Neural cell (in vitro differentiated cells): Measurements from ENCODE around the gene ANTXR1. TPM values are rescaled to one million over a fixed set of nuclear protein-coding genes. Genes with fewer than 3 reads are reported as not detected.

Experiments used
- H2AFZ ChIP-seq: fragments of 200-600, 300-800 bp; sonication (generic), shearing (Covaris generic); 2 replicates; pipeline ENCODE4 v1.6.0; 2014; ENCODE audit warnings: low read depth, mild to moderate bottlenecking, antibody characterized with exemption, low read length, moderate library complexity
- H3F3A ChIP-seq: fragments of 200-600 bp; shearing (Covaris generic); 2 replicates; pipeline ENCODE4 v1.6.1; 2016; ENCODE audit warnings: mild to moderate bottlenecking, moderate library complexity, mixed read lengths, antibody characterized with exemption, low read length; ENCODE audit not compliant: insufficient read depth, poor library complexity, severe bottlenecking
- H3K27ac ChIP-seq: fragments of 200-600, 300-800 bp; sonication (generic), shearing (Covaris generic); 2 replicates; pipeline ENCODE4 v1.5.1; 2014; ENCODE audit warnings: mild to moderate bottlenecking, low read length, moderate library complexity
- H3K27me3 ChIP-seq: fragments of 300-800, 200-600 bp; sonication (generic), shearing (Covaris generic); 2 replicates; pipeline ENCODE4 v1.6.0; 2014; ENCODE audit warnings: mild to moderate bottlenecking, low read depth, low read length, moderate library complexity; ENCODE audit not compliant: insufficient read depth
- H3K36me3 ChIP-seq: fragments of 300-800, 200-600 bp; sonication (generic), shearing (Covaris generic); 2 replicates; pipeline ENCODE4 v1.5.1; 2014; ENCODE audit warnings: mild to moderate bottlenecking, antibody characterized with exemption, low read length, moderate library complexity; ENCODE audit not compliant: insufficient read depth
- H3K4me2 ChIP-seq: fragments of 300-800, 200-600 bp; sonication (generic), shearing (Covaris generic); 2 replicates; pipeline ENCODE4 v1.6.0; 2014; ENCODE audit warnings: mild to moderate bottlenecking, low read length
- H3K4me3 ChIP-seq: fragments of 300-800, 200-600 bp; sonication (generic), shearing (Covaris generic); 2 replicates; pipeline ENCODE4 v1.5.1; 2014; ENCODE audit warnings: mild to moderate bottlenecking, low read length, moderate library complexity
- H3K79me2 ChIP-seq: fragments of 200-600 bp; shearing (Covaris generic); replicated peaks from 2 replicates; pipeline ENCODE4 v1.6.0; 2014; ENCODE audit warnings: mild to moderate bottlenecking, low read length, moderate library complexity; ENCODE audit not compliant: insufficient read depth
- H3K9ac ChIP-seq: fragments of 300-800, 200-600 bp; sonication (generic), shearing (Covaris generic); 2 replicates; pipeline ENCODE4 v1.6.1; 2016; ENCODE audit warnings: mild to moderate bottlenecking, low read length, mixed read lengths
- H3K9me2 ChIP-seq: fragments of 200-600 bp; shearing (Covaris generic); 2 replicates; pipeline ENCODE4 v1.6.1; 2016; ENCODE audit warnings: mild to moderate bottlenecking, low read length, mixed read lengths; ENCODE audit not compliant: insufficient read depth
- H3K9me3 ChIP-seq: fragments of 200-600, 300-800 bp; sonication (generic), shearing (Covaris generic); 2 replicates; pipeline ENCODE4 v1.6.1; 2016; ENCODE audit warnings: mild to moderate bottlenecking, mixed run types, low read length, moderate library complexity, mixed read lengths
- H4K20me1 ChIP-seq: fragments of 200-600 bp; shearing (Covaris generic); 2 replicates; pipeline ENCODE4 v1.6.1; 2016; ENCODE audit warnings: mild to moderate bottlenecking, mixed run types; ENCODE audit not compliant: insufficient read depth
- CTCF ChIP-seq: fragments of 450-650 bp; IDR thresholded peaks from 2 replicates; pipeline ENCODE4 v1.5.1; 2014; ENCODE audit warnings: antibody characterized with exemption, mild to moderate bottlenecking, moderate library complexity; ENCODE audit not compliant: poor library complexity, severe bottlenecking
- EP300 ChIP-seq: fragments of 450-650 bp; conservative IDR thresholded peaks from 2 replicates; pipeline ENCODE4 v1.6.1; 2014; ENCODE audit warnings: antibody characterized with exemption, mild to moderate bottlenecking, moderate library complexity; ENCODE audit not compliant: poor library complexity, severe bottlenecking
- EZH2 ChIP-seq: fragments of 200-600, 300-800 bp; shearing (Covaris generic), sonication (generic); IDR thresholded peaks from 2 replicates; pipeline ENCODE4 v1.6.1; 2014; ENCODE audit warnings: antibody characterized with exemption, low read length, borderline replicate concordance, mild to moderate bottlenecking; ENCODE audit not compliant: insufficient read depth, poor library complexity, severe bottlenecking
- MXI1 ChIP-seq: fragments of 450-650 bp; conservative IDR thresholded peaks from 2 replicates; pipeline ENCODE4 v1.6.1; 2014; ENCODE audit warnings: antibody characterized with exemption, mild to moderate bottlenecking; ENCODE audit not compliant: poor library complexity, severe bottlenecking
- POLR2AphosphoS5 ChIP-seq: IDR thresholded peaks from 2 replicates; pipeline ENCODE4 v1.6.1; 2012
- RAD21 ChIP-seq: fragments of 450-650 bp; conservative IDR thresholded peaks from 2 replicates; pipeline ENCODE4 v1.6.1; 2014; ENCODE audit warnings: antibody characterized with exemption, mild to moderate bottlenecking, moderate library complexity
- REST ChIP-seq: IDR thresholded peaks from 2 replicates; pipeline ENCODE4 v1.6.1; 2012; ENCODE audit warnings: borderline replicate concordance
- SMC3 ChIP-seq: fragments of 450-650 bp; conservative IDR thresholded peaks from 2 replicates; pipeline ENCODE4 v1.6.1; 2014; ENCODE audit warnings: antibody characterized with exemption, mild to moderate bottlenecking, moderate library complexity; ENCODE audit not compliant: poor library complexity
- TAF1 ChIP-seq: IDR thresholded peaks from 2 replicates; pipeline ENCODE4 v1.6.1; 2012; ENCODE audit warnings: low read depth
- polyA plus RNA-seq: library from polyadenylated mRNA; depleted of rRNA; stranded (reverse); fragments of >200 nt; gene quantifications from 2 replicates; pipeline ENCODE4 v1.2.3, GENCODE V29; 2014
- small RNA-seq, 3 experiments: library from RNA; depleted of rRNA; stranded (forward); fragments of <200 nt; gene quantifications; one replicate each; pipeline ENCODE3, GENCODE V24; 2012

Gene ANTXR1
- polyA plus RNA-seq, 1 donor from 2014 or later: 4.9 TPM

- Histone ChIP-seq H3K9ac (no peak overlapping the region), H3K36me3 (no peaks in the 10 kb centered on the region)
Observed at GRCh38 chr2:69298862-69299261, 285.9 kb downstream of the ANTXR1 start.

More at GRCh38 chr2:69298862-69299261, 285.9 kb downstream of the ANTXR1 start:
- Histone ChIP-seq H3K27me3 (no peaks in the 10 kb centered on the region), H3K9me2 (no peaks in the 10 kb centered on the region), H3K9me3 (no peaks in the 10 kb centered on the region), H3K4me2 (no peak overlapping the region), H3K79me2 (no peaks in the 10 kb centered on the region), H2AFZ (no peak overlapping the region), H3F3A (no peaks in the 10 kb centered on the region), H4K20me1 (no peaks in the 10 kb centered on the region), H3K4me3 (no peak overlapping the region), H3K27ac (no peak overlapping the region)
- no peak for TF ChIP-seq TAF1
- no peak for TF ChIP-seq CTCF
- TF ChIP-seq EZH2: no peak
- no peak for TF ChIP-seq POLR2AphosphoS5
- no peak for TF ChIP-seq RAD21
- no peak for TF ChIP-seq REST
- no peak for TF ChIP-seq EP300
- no peak for TF ChIP-seq SMC3
- no peak for TF ChIP-seq MXI1

Small RNA genes lying within 50 kb of the gene (small RNA-seq; reads per million reads assigned to genes)
- 0 to 2.7 (median 1.8) reads per million in 3 experiments for gene MIR3126
- 0 to 0.08 (median 0) reads per million in 3 experiments for gene RNA5SP96
- 0 reads per million in 3 experiments for gene RNU6-1216P

Other genes starting within 250 kb of the ANTXR1 start
- gene BMP10, start 141.8 kb upstream of the ANTXR1 start, polyA plus RNA-seq: not detected in 2 replicates
- gene GKN2, start 60.3 kb upstream of the ANTXR1 start, polyA plus RNA-seq: not detected in 2 replicates
- gene GKN1, start 38.5 kb upstream of the ANTXR1 start, polyA plus RNA-seq: not detected in 2 replicates